ENCODE results near the gene SEC23B. TPM values are rescaled to one million over a fixed set of nuclear protein-coding genes. Genes with fewer than 3 reads are reported as not detected.

SEC23B gene
- polyA plus RNA-seq, 1 donor (not counting 4 experiments of a cell fraction or from before 2014, with no cell fraction given) = 102 TPM

DNA sequence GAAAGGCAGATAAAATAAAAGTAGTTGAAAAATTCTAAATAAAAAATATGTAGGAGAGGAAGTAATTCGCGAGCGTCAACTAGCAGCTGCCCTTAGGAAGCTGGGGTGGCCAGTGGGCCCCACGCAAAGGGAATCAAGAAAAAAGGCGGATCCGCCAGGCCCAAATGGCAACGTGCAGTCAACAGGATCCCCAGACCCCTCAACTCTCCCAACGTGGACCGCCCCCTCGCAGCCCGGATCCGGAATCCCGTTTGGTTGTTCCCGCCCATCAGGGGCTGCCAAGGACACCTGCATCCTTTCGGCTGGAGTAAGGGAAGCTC, 41.2 kb upstream of the SEC23B start:
- no peaks in the 10 kb centered on the region for H3K27me3 ChIP-seq (ENCODE audit: control insufficient read depth, extremely low read depth, insufficient read depth, low read length)

DNA sequence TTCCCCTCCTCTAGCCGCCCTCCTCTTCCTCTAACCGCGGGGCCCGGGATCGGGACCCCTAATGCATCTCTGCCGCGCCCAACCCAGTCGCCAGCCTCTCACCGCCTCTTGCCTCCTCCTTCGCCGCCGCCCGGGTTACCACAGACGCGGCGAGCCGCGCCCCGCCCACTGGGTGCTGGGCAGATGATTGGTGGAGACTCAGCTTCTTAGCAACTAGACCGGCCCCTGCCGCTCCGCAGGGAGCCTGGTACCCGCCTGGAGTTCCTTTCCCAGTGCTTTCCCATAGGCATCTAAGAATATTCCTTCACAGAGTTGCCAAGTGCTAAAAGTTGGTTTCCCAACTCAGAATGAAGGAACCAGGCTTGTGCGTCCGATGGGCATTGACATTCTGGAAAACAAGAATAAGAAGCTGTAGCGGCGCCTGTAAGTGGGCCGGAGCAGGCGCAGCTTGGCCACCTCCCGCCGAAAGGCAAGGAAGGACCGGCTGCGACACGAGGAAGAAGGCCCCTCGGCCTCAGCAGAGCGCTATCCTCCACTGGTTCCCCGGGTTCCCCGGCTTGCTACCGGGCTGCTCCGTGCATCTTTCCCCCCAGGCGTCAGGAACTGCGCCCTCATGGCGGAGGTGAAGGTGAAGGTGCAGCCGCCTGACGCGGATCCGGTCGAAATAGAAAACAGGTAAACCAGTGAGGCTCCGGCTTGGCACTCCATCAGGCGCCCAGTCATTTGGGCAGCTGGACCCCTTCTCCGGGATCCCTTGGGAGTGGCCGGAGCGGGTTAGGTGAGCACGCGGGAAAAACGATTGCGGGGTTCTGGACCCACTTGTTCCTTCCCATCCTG, 40.6 kb upstream of the SEC23B start, which contains the start of the genes DZANK1 and POLR3F:
Gene DZANK1 (minus strand): TSS at position 137 of the 837 bp plus-strand sequence. CDS start 1,672 bp downstream, outside the sequence.
Gene POLR3F (plus strand): TSS at position 497 of the 837 bp plus-strand sequence. CDS start 117 bp downstream, at position 614.
- Histone ChIP-seq H3K4me2 (ENCODE audit: control insufficient read depth, extremely low read depth, insufficient read depth, low read depth, low read length) (peak within 1 kb of the TSS; percentile 97), H2AFZ (ENCODE audit: control insufficient read depth, low read length) (peak within 1 kb of the TSS; percentile 96), H3K9me3 (ENCODE audit: control insufficient read depth, low read depth, low read length) (no peaks in the 10 kb centered on the region), H3K27ac (ENCODE audit: control insufficient read depth, insufficient read depth, low read length) (peak within 1 kb of the TSS; percentile 98), H3K27me3 (ENCODE audit: control insufficient read depth, extremely low read depth, insufficient read depth, low read length) (no peaks in the 10 kb centered on the region), H3K79me2 (ENCODE audit: control insufficient read depth, insufficient read depth, low read length) (peaks cover 27% of the 10 kb centered on the region), H4K20me1 (ENCODE audit: control insufficient read depth, extremely low read depth, insufficient read depth, low read length) (no peaks in the 10 kb centered on the region), H3K36me3 (ENCODE audit: control insufficient read depth in 2 of 2, extremely low read depth in 1 of 2, insufficient read depth in 2 of 2, low read length in 2 of 2) (peaks cover 5 to 12% of the 10 kb centered on the region in 2 experiments), H3K4me3 (ENCODE audit: control insufficient read depth in 2 of 3, extremely low read depth in 1 of 3, insufficient read depth in 2 of 3, low read depth in 1 of 3, low read length in 3 of 3) (peak within 1 kb of the TSS; percentile 71 to 100 (median 100)), H3K4me1 (ENCODE audit: control insufficient read depth, extremely low read depth, insufficient read depth, low read length) (peaks cover 16% of the 10 kb centered on the region), H3K9me1 (ENCODE audit: control insufficient read depth, extremely low read depth, insufficient read depth, low read length) (no peaks in the 10 kb centered on the region), H3K9ac (ENCODE audit: control insufficient read depth, extremely low read depth, insufficient read depth, low read length) (peak within 1 kb of the TSS; percentile 94)
- dilution Hi-C loops (cut with MboI; ENCODE audit: extremely low pct_ligation_motif_present, low sequenced_read_pairs) = no loop called here
- DNase-seq (ENCODE audit: low read depth, low spot score) (peak; percentile 71), FAIRE-seq (peak; percentile 62)
- TF ChIP-seq CTCF (optimal IDR thresholded peaks at IDR 0.05 in 1 of 3, IDR thresholded peaks at IDR 0.05 in 1 of 3, conservative IDR thresholded peaks at IDR 0.05 in 1 of 3; ENCODE audit: extremely low read depth in 1 of 3, insufficient read depth in 2 of 3, low read length in 3 of 3) = no peak
- no peak for TF ChIP-seq EZH2 (IDR thresholded peaks at IDR 0.05; ENCODE audit: low read length)

More for the DNA sequence above, 41.2 kb upstream of the SEC23B start:
- peak overlapping the region; percentile 71 to 100 (median 100) for H3K4me3 ChIP-seq (ENCODE audit: control insufficient read depth in 2 of 3, extremely low read depth in 1 of 3, insufficient read depth in 2 of 3, low read depth in 1 of 3, low read length in 3 of 3)
- H3K4me1 ChIP-seq (ENCODE audit: control insufficient read depth, extremely low read depth, insufficient read depth, low read length) = peaks cover 16% of the 10 kb centered on the region
- peaks cover 27% of the 10 kb centered on the region for H3K79me2 ChIP-seq (ENCODE audit: control insufficient read depth, insufficient read depth, low read length)
- peaks cover 5 to 12% of the 10 kb centered on the region in 2 experiments for H3K36me3 ChIP-seq (ENCODE audit: control insufficient read depth in 2 of 2, extremely low read depth in 1 of 2, insufficient read depth in 2 of 2, low read length in 2 of 2)
- dilution Hi-C loops (cut with MboI; ENCODE audit: extremely low pct_ligation_motif_present, low sequenced_read_pairs) = no loop called here
- FAIRE-seq = no peak
- DNase-seq (ENCODE audit: low read depth, low spot score) = no peak
- H3K9me1 ChIP-seq (ENCODE audit: control insufficient read depth, extremely low read depth, insufficient read depth, low read length) = no peaks in the 10 kb centered on the region
- H3K9me3 ChIP-seq (ENCODE audit: control insufficient read depth, low read depth, low read length) = no peaks in the 10 kb centered on the region
- TF ChIP-seq CTCF (optimal IDR thresholded peaks at IDR 0.05 in 1 of 3, IDR thresholded peaks at IDR 0.05 in 1 of 3, conservative IDR thresholded peaks at IDR 0.05 in 1 of 3; ENCODE audit: extremely low read depth in 1 of 3, insufficient read depth in 2 of 3, low read length in 3 of 3) (no peak), EZH2 (IDR thresholded peaks at IDR 0.05; ENCODE audit: low read length) (no peak)
- no peaks in the 10 kb centered on the region for H4K20me1 ChIP-seq (ENCODE audit: control insufficient read depth, extremely low read depth, insufficient read depth, low read length)
- peak overlapping the region; percentile 96 for H2AFZ ChIP-seq (ENCODE audit: control insufficient read depth, low read length)
- H3K9ac ChIP-seq (ENCODE audit: control insufficient read depth, extremely low read depth, insufficient read depth, low read length) = peak overlapping the region; percentile 94
- peak overlapping the region; percentile 97 for H3K4me2 ChIP-seq (ENCODE audit: control insufficient read depth, extremely low read depth, insufficient read depth, low read depth, low read length)
- peak overlapping the region; percentile 13 for H3K27ac ChIP-seq (ENCODE audit: control insufficient read depth, insufficient read depth, low read length)

Data from keratinocyte (primary cell).